Hypothalamus (tissue), 51 donors: Measurements from ENCODE around the gene SLC6A20.

Source experiments
- DNase-seq, 51 donors: peaks; one replicate each; lab custom pipeline; 2025; lab: John Stamatoyannopoulos, UW

SLC6A20 gene

DNA sequence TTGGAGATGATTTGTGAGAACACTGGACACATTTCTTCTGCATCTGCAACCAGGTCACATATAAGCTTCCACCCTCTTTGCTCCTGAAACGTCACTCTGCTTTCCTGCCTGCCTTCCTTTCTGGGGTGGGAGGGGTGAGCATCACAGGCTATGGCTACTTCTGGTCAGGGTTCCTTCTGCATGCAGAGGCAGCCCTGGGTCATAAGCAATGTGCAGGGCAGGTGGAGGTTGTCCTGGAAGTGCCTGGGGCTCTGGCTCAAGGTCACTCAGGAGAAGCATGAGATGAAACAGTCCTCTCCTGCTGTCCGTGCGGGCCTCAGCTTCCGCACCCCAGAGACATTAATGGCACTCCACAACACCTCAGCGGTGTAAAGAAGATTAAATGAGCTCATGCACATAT lies 15.1 kb downstream of the SLC6A20 start:
- DNase-seq = no peak

DNA sequence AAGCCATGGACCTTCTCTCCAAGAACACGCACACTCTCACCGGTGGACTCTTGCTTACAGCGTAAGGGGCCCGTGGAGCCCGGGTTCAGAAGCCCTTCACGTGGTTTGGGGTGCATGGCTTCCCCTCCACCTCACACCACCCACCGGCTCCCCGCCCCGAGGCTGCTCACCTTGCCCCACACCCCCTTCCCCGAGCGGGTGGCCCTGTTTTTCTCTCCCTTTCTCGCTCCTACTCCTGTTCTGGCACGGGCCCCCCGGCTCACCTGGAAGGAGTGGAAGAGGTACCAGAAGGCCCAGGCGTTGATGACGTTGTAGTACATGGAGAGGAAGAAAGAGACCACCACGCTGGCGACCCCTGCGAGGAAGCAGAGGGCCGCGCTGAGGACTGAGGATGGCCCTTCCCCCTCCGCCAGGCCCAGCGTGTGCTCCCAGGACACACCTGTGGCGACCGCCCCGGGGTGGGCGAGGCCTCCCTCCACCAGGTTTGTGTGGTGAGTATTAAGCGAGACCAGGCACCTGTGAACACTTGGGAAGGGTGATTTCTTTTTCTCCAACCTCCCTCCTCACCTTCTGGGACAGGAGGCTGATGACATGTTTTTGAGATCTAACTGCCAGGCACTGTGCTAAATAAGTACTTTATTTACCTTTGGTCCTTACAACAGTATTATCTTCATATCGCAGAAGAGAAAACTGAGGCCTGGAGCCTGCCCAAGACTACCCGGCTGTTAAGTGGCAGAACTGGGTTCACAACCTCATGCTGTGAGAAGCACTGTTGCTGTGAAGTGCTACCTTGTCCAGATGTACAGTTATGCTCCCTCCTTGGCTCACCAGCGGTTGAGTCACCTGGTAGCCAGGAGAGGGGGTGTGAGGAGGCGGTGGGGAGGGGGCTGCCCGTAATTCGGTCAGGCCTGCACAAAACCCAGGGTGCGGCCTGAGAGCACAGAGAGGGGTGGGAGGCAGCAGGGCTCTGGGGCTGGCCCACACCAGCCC lies 16.3 kb downstream of the SLC6A20 start:
- no peak for DNase-seq

DNA sequence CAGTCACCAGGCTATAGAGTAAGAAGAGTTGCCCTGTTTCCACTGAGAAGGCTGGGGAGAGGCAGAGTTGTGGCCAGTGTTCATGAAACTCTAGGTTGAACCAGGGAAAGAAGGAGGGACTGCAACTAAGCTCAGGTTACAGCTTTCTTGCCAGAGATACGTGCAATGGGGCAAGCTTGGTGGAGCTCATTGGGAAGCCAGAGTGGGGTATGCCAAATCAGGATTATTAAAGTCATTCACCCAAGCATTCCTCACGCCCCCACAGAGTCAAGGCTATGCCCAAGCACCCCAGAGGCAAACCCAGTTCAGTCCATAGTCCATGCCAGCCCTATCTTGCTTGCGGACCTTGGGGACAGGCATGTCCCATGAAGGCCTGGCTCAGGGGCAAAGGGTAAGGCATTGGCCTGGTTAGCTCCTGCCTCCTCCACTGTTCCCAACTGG lies 17.6 kb downstream of the SLC6A20 start:
- no peak for DNase-seq

DNA sequence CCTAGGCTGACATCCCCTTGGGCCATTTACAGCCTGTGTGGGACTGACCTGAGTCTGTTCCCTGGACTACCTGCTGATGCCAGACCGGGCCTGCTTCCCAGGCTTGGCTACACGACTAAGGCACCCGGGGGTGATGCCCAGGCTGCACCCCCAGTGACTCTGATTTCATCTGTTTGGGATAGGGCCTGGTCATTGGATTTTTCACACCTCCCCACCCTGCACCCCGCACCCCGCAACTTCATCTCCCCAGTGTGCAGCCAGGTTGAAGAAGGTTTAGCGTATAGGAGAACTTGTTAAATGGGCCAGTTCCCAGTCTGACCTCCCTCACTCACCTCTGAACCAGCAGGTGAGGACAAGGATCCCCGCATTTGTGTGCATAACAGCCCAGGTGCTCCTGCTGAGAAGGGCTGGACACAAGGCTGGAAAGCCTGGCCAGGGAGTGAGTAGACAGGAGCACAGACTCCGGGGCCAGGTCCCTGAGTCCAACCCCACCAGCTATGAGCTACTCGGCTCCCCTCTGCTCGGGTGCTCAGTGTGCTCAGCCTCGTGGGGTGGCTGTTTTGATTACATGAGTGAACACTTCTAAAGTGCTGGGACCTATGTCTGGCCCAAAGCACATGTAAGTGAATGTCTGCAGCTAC lies 18.5 kb downstream of the SLC6A20 start:
- DNase-seq = no peak

DNA sequence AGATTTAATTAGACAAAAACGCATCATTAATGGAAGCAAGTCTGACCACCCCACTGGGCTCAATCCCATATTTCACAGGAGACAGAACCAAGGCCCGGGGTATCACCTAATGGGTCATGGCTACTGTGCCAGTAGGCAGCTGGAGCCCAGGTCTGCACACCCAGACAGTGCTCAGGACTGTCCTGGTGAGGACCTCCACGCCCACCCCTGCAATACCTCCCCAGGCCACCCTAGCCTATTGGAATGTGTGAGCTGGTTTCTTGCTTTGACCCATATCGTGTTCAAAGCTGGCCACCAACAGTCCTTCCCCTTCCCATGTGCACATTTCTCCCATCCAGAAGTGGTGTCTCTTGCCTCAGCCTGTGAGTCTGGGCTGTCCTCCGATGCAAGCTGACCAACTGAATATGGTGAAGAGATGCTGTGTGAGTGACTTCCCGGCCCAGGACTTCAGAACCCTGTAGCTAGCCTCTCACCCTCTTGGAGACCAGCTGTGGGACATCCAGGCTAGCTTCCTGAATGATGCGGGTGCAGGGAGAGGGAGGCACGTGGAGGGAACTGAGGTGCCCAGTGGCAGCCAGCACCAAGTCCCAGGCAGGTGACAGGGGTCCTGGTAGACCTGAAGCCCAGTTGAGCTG lies 19.1 kb downstream of the SLC6A20 start:
- DNase-seq = no peak

DNA sequence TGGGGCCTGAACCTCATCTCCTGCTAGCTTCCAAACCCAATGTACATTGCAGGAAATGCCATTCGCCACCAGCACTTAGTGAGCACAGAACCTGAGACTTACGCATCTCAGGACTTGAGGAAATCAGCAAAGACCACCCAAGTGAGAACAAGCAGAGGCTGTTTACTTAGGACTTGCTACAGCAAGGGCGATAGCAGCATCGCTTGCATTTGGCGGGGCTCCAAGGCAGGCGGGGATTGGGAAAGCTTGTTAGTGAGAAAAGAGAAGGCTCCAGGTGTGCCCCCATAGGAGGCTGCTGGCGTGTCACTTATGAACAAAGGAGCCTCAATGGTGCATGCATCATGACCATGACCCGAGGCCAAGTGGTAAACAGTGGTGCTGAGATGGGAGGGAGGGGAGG lies 19.7 kb downstream of the SLC6A20 start:
- no peak for DNase-seq

DNA sequence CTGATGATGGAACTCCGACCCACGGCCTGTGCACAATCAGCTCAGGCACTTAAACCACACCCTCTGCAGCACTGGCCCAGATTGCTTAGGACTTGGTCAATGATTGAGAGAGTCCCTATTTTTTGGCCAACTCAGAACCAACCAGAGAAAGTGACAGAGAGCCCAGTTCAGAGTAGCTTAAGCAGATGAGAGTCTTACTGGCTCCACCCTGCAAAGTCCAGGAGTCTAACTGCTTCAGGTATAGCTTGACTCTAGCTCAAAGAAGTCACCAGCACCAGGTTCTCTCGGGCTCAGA lies 20.1 kb downstream of the SLC6A20 start:
- no peak for DNase-seq

DNA sequence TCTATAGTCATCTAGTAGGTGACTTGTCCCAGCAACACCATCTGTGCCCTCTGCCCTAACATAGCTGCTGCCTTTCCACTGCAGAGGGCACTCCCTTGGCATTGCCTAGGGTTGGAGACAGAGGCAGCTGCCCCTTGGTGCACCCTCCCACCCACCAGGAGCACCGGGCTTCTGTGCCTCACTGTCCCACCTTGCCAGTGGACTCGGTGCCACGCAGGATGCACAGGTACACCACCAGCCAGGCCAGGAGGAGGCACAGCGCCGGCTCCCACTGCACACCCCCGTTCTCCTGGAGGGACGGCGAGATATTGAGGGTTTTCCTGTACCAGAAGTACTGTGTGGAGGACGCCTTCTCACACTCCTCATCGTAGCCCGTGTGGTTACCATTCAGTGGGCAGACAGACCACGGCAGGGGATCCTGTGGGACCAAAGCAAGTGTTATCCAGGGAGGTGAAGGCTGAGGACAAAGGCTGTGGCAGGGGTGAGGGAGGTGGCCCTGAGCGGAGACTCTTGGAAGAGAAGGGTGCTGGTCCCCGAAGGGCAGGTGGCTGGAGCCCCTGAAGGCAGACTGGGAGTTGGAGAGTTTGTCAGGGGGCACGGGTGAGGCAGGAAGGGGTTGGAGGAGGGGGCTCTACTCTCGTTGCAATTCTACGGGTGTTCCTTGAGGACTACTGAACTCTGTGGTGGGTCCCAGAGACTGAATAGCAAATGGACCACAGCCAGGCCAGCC lies 20.6 kb downstream of the SLC6A20 start:
- no peak for DNase-seq

DNA sequence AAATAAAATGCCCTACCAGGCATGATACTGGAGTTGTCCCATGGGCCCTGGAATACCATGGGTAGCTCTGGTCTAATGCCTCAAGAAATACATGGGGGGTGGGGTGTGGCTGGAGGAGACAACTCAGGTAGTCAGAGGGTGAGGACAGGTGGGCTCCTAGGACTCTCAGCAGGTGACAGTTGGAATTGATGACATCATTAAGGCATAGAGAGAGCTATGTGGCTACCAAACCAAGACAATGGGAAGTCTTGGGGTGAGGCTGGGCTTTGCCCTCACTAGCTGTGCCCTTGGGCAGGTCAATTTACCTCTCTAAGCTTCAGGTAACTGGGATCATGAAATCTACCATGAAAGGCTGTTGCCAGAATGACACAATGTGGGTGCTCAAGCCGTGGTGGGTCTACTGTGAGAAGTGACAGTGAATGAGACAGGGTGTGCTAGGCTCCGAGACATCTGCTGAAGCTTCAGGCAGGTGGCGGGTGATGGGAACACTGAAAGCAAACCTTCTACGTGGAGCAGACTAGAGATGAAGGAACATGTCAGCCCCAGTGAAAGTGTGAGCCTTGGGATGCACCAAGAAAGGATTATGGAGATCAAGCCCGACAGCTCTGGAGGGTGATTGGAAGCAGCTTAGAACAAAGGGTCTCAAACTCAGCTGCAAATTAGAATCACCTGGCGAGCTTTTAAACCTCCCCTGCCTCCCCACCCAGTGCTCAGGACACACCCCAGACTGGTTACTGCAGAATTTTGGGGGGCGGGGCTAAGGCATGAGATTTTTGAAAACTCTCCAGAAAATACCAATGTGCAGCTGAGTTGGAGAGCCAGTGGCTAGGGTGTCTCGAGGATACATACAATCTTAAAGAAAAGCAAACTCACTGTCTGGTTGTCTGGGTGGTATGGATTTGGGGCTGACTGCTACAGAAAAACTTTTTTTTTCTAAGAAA lies 21.5 kb downstream of the SLC6A20 start:
- DNase-seq = no peak

DNA sequence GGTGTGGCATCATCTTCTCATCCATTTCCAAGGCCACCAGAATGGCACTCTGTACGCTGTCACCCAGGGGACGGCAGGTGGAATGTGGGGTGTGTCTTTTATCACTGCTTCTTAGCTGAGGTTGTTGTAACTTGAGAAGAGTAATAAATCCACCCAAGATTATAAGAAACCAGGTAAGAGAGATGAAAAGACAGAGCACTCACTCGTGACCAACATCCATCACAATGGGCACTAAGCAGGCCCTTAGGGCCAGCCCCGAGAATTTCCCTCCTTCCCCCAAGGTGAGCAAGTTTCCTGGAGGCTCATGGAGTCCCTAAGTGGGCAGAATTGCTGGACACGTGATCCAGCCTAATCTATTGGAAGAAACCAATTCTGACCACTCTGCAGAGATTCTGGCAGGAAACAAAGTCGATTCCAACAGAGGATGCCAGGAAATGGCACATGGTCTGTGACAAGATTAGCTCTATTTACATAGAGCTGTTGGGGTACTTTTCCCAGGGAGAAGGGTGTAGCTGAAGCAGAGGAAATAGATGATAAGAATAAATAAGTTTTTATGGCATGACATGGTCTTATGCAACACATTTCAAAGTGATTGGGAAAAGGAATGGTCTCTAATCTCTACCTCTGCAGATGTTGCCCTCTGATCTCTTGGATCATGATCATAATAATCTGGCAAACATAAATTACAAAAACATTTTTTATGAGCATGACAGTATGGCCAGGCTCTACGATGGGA lies 22.5 kb downstream of the SLC6A20 start:
- no peak for DNase-seq

DNA sequence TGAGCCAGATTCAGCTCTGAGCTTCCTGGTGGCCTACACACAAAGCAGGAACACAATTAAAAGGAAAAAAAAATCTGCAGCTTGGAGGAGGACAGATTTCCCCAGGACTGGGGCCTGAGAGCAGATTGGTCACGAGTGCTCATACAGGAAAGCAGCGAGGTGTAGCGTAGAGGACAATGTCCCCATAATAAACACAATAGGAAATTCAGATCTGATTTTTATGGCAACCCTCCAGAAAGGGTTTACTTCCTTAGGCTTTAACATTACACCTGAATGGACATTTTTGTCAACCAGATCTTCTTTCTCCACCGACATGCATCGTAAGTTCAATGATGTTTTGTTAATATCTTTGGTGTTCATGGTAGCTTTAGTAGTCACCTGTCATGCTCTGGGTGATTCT lies 23.3 kb downstream of the SLC6A20 start:
- no peak for DNase-seq

DNA sequence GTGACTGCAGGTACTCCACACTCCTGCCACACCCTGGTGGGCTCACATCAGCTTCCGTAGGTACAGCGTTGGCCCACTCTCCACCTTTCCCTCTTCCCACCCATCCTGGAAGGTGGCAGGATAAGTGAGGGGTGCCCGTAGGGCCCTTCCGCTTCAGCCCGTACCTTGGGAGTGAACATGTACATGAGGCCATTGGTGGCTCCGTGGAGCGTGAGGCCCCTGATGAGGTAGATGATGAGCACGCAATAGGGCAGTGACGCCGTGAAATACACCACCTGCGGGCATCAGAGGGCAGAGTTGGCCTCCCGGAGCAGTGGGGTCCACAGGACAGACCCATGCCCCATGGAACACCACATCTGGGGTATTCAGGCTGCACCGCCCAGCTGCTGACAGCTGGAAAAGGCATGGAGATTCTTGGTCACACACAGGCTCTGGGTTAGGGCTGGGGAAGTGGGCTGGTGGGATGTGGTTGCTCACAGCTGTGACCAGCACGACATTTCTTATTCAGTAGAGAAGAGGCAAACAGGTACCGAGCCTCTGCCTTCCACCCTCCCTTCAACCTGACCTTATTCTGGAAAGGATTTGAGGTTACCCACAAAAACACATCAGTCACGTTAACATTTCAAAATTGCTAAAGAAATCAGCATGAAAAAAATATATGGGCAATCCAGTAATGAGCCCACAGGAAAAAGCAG lies 23.8 kb downstream of the SLC6A20 start:
- no peak for DNase-seq

DNA sequence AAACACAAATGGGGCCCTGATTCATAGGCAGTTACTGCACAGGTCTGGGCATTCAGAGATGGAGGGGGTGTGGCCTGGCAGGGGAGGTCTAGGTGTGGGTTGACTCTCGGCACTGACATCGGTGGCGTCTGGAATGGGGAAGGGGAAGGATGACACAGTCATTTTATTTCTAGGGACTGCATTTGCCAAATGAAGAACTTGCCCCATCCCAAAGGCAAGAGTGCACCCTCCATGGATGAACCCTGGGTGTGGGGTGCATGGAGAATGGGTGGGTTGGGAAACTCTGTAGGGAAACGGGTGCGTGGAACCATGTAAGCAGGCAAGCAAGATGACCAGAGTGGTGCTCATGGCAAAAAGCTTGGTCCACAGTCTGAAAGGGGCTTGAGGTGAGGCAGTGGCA lies 24.5 kb downstream of the SLC6A20 start:
- no peak for DNase-seq

DNA sequence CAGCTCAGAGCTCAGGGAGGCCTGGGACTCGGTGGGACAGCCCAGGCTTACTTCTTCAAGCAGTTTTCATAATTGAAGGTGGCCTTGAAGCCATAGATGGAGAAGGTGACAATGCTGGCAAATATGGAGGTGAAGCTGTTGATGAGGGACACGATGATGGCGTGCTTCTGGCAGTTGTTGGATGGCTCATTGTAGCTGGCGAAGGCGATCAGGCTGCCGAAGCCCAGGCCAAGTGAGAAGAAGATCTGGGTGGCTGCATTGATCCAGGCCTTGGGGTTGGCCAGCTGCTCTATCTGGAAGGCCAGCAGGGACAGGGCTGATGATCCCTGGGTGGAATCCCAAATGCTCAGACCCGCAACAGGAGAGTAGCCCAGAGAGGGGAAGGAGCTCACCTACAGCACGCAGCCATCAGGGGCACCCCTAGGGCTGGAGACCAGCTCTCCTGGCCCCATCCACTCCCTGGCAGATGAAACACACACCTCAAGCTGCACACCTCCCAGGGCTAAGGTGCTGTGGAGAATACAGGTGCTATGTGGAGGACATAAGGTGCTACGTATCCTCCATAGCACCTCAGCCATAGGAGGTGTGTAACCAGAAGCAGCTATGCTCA lies 25.1 kb downstream of the SLC6A20 start:
- no peak for DNase-seq

DNA sequence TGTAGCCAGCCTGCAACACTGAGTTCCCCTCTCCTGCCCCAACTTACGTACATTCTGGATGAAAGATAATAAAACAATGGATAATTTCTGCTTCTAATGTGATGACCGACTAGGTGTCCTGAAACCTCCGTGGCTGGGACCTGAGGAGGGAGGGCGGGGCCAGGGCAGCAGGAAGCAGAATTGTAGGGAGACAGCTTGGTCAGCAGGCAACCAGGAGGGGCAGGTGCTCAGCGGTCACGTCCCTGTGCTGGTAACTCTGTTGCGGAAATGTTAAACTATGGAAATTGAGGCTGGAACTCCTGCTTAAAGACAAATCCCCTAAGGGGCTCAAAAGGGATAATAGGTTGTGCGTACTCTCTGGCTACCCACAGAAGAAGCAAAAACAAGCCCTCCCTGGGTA lies 30.4 kb downstream of the SLC6A20 start:
- no peak for DNase-seq

DNA sequence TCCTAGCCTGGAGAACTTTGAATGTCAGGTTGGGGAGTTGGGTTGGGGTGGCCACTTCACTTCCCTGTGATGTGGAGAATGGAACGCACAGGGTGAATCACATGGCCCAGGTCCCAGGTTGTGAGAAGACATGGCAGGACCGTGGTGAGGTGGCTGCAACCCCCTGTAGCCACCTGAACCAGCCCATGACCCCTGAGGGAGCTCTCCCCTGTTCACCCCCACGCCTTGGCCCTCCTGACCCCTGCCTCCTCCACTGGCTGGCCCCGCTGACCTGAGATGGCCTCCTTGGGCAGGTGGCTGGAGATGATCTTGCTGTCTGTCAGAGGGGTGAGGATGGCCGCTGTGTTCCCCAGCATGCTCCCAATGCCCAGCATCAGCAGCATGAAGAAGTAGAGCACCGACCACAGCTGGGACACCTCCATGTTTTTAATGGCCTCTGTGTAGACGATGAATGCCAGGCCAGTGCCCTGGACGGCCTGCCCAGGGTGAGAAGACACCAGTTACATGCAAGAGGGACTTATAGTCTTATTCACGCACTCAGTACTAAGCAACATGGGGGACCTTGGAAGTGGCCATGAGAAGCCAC lies 31.0 kb downstream of the SLC6A20 start:
- no peak for DNase-seq

DNA sequence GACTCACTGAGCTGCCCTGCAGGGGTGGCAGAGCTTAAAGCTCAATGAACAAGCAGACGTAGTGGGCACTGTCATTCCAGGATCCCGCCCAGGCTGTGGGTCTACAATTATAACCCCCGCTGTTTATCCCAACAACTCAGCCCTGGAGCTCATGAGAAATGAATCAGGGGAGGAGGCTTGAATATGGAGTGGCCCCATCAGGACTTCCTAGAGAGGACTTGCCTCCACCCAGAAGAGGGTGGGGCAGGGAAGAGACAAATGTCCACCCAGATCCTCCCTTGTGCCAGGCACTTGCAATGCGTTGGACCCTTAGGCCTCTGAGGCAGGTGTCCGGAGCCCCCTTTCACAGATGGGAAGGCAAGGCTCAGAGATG lies 33.0 kb downstream of the SLC6A20 start:
- no peak for DNase-seq
